GM12878 (cell line): ENCODE data around the gene SETBP1. TPM values are rescaled to one million over a fixed set of nuclear protein-coding genes. Genes with fewer than 3 reads are reported as not detected.

Source experiments
- ATAC-seq: fragments of 200-7000 bp; cut with Tn5 transposase; 3 replicates; pipeline ENCODE4 v1.9.1; 2020; ENCODE audit warnings: mild to moderate bottlenecking, moderate library complexity
- BruUV-seq: library from RNA; stranded (reverse); fragments of 400-500 nt; replicated peaks from 2 replicates; lab custom pipeline; 2021; lab: Mats Ljungman, UMichigan
- CTCF ChIA-PET: fragments of 300-600 bp; sonication (Branson Sonifier 250); formaldehyde crosslinking; extraction: SDS; loops from one replicate; lab custom pipeline; 2021; ENCODE audit warnings: inconsistent platforms; lab: Yijun Ruan, JAX
- POLR2A ChIA-PET: fragments of 350-600 bp; formaldehyde crosslinking; extraction: SDS; loops from one replicate; lab custom pipeline; 2021; ENCODE audit warnings: inconsistent platforms; lab: Charles Lee
- RAD21 ChIA-PET: fragments of 300-600 bp; sonication (Branson Sonifier 250); formaldehyde crosslinking; loops from one replicate; lab custom pipeline; 2023; ENCODE audit warnings: antibody characterized with exemption; ENCODE audit not compliant: unreplicated experiment; lab: Charles Lee
- SMC1A ChIA-PET: fragments of 300-600 bp; sonication (Branson Sonifier 250); formaldehyde crosslinking; loops from one replicate; lab custom pipeline; 2023; ENCODE audit not compliant: unreplicated experiment, uncharacterized antibody; lab: Charles Lee
- DNase-seq: peaks from one replicate; pipeline ENCODE4 v3.0.0-alpha.2; 2011; ENCODE audit warnings: low read depth, low spot score
- FAIRE-seq: peaks from 3 replicates; lab custom pipeline; 2011; peaks lifted over from hg19 to GRCh38; lab: Jason Lieb, UNC
- H2AFZ ChIP-seq: 2 replicates; pipeline ENCODE4 v1.6.0; 2011; ENCODE audit warnings: low read depth, low read length, control low read depth; ENCODE audit not compliant: control insufficient read depth
- H3K27ac ChIP-seq: 2 replicates; pipeline ENCODE4 v1.5.1; 2011; ENCODE audit warnings: control low read depth; ENCODE audit not compliant: control insufficient read depth, insufficient read depth
- H3K27me3 ChIP-seq, 2 experiments: replicated peaks in 1 of 2; 2 replicates each; pipeline versions ENCODE4 v1.6.0 to v1.6.1; 2011; ENCODE audit warnings: low read length in 1 of 2; ENCODE audit not compliant: control insufficient read depth in 2 of 2, insufficient read depth in 2 of 2
- H3K36me3 ChIP-seq, 2 experiments: 2 replicates each; pipeline ENCODE4 v1.5.1; 2011; ENCODE audit warnings: low read length in 1 of 2; ENCODE audit not compliant: control insufficient read depth in 2 of 2, insufficient read depth in 2 of 2
- H3K4me1 ChIP-seq: 2 replicates; pipeline ENCODE4 v1.6.1; 2011; ENCODE audit warnings: mild to moderate bottlenecking, low read length, moderate library complexity, mixed read lengths; ENCODE audit not compliant: control insufficient read depth, insufficient read depth
- H3K4me2 ChIP-seq: 2 replicates; pipeline ENCODE4 v1.6.0; 2011; ENCODE audit warnings: control low read depth; ENCODE audit not compliant: control insufficient read depth, insufficient read depth
- H3K4me3 ChIP-seq: fragments of 200-600 bp; sonication (generic); 2 replicates; pipeline ENCODE4 v1.5.1; 2016
- H3K79me2 ChIP-seq: 2 replicates; pipeline ENCODE4 v1.6.0; 2011; ENCODE audit warnings: low read length; ENCODE audit not compliant: control insufficient read depth, insufficient read depth
- H3K9ac ChIP-seq: 2 replicates; pipeline ENCODE4 v1.8.0; 2011; ENCODE audit warnings: low read length, control low read depth, mixed read lengths; ENCODE audit not compliant: control insufficient read depth, insufficient read depth
- H3K9me3 ChIP-seq: replicated peaks from 3 replicates; pipeline ENCODE4 v1.5.1; 2011; ENCODE audit warnings: mild to moderate bottlenecking, low read length; ENCODE audit not compliant: control insufficient read depth, insufficient read depth
- H4K20me1 ChIP-seq: 2 replicates; pipeline ENCODE4 v1.6.0; 2011; ENCODE audit not compliant: control insufficient read depth, insufficient read depth
- CBX5 ChIP-seq: sonication (generic); IDR thresholded peaks from 2 replicates; pipeline ENCODE4 v1.6.1; 2016; ENCODE audit warnings: low read depth, moderate library complexity, mild to moderate bottlenecking, inconsistent platforms
- NBN ChIP-seq: fragments of 450-650 bp; IDR thresholded peaks from 2 replicates; pipeline ENCODE4 v1.6.1; 2016
- TBL1XR1 ChIP-seq: IDR thresholded peaks from 2 replicates; pipeline ENCODE4 v1.6.1; 2012; ENCODE audit warnings: low read depth, low read length, improper control_type of control experiment
- WGBS: methylation state at CpG from one replicate; pipeline ENCODE4 v1.1.6; 2016; ENCODE audit warnings: low lambda C conversion rate; ENCODE audit not compliant: insufficient replicate concordance, insufficient coverage; ENCODE audit errors: missing lambda C conversion rate; 5-methylcytosine and 5-hydroxymethylcytosine counted together
- in situ Hi-C: fragments of 300-500 bp; cut with MboI; formaldehyde crosslinking; loops from 9 replicates; pipeline ENCODE4 v1.14.3; 2018; ENCODE audit warnings: mixed read lengths
- intact Hi-C: fragments of 100-400 bp; cut with micrococcal nuclease; formaldehyde crosslinking; loops from one replicate; pipeline ENCODE4 v1.14.2; 2022; ENCODE audit not compliant: unreplicated experiment
- polyA plus RNA-seq, 11 experiments: library from polyadenylated mRNA; depleted of rRNA in 4 of 11; unstranded in 6 of 11; stranded (reverse) in 5 of 11; fragments of >200 nt; fragmentation: Nextera tagmentation in 4 of 11; fragmentation: Illumina TruSeq in 1 of 11; extraction: Ambion mirVana in 4 of 11; extraction: Trizol in 1 of 11; gene quantifications; 1 replicate in 1 of 11; 2 replicates in 10 of 11; pipeline versions ENCODE4 v1.2.1 to v1.2.3, GENCODE V29; 2011 to 2016; ENCODE audit warnings: inconsistent platforms in 2 of 11, missing spikeins in 2 of 11, low read depth in 1 of 11
- total RNA-seq, 4 experiments: library from RNA; depleted of rRNA in 3 of 4; stranded (reverse); fragments of >200 nt in 3 of 4; fragmentation: Illumina TruSeq in 1 of 4; extraction: Trizol in 1 of 4; gene quantifications; 2 replicates each; pipeline versions ENCODE4 v1.2.1 to v1.2.3, GENCODE V29; 2013 to 2021

Gene SETBP1
- total and polyA plus RNA-seq, 10 of the 15 experiments (the other 5 are each of a cell fraction or from before 2014, with no cell fraction given): 0.99 to 29.7 (median 8.3) TPM

DNA sequence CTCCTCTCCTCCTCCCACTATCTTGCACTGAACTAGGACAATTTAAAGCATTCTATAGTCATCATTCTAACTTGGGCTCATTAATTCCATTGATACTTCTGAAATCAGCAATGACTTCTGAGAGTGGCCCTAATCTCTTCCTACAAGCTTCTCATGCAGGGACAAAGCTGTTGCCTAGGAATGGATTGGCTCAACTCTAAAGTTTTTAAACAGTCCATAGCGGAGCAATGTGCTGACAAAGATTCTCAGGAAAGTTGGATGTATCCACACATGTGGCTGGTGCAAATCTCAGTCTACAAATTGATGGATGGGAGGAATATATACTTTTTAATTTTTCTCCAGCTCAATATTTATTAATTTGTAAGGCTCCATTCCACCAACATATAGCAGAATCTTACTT, 388.9 kb downstream of the SETBP1 start:
- H3K27me3 ChIP-seq: no peaks in the 10 kb centered on the region
- in situ Hi-C loops (no loop called here), intact Hi-C loops (no loop called here)
- SMC1A ChIA-PET: interaction anchor here (0.7 to 0.8 kb wide), 2 partner anchors 8 to 21 kb away, joined by 3 read pairs; no protein-coding TSS in a partner anchor
- no peak overlapping the region for H3K4me3 ChIP-seq
- H3K9ac ChIP-seq: no peak overlapping the region
- no TSS peak for BruUV-seq
- no peak for ATAC-seq
- RAD21 ChIA-PET: no interaction called here
- 40% methylated on average over 1 of the region's 1 CpG for WGBS
- TF ChIP-seq TBL1XR1: no peak
- TF ChIP-seq CBX5: no peak
- H3K27ac ChIP-seq: no peak overlapping the region
- no peak for FAIRE-seq
- DNase-seq: no peak
- CTCF ChIA-PET: no interaction called here
- H3K4me2 ChIP-seq: no peak overlapping the region
- no peak overlapping the region for H2AFZ ChIP-seq
- H4K20me1 ChIP-seq: no peaks in the 10 kb centered on the region
- POLR2A ChIA-PET: no interaction called here
- no peaks in the 10 kb centered on the region for H3K79me2 ChIP-seq
- no peaks in the 10 kb centered on the region for H3K9me3 ChIP-seq
- H3K4me1 ChIP-seq: no peaks in the 10 kb centered on the region
- no peaks in the 10 kb centered on the region for H3K36me3 ChIP-seq

DNA sequence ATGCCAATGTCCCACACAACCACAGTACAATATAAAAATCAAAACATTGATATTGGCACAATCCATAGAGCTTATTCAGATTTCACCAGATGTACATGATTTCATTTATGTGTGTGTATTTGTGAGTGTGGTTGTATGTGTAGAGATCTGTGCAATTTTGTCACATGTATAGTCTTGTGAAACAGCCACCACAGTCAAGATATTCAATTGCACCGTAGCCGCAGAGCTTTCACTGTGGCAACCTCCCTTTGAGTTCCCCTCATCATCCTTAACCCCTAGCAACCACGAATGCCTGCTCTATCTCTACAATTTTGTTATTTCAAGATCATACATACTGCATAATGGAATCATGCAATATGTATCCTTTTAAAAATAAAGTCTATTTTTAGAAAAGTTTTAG, 391.3 kb downstream of the SETBP1 start:
- DNase-seq (no peak), FAIRE-seq (no peak), ATAC-seq (no peak)
- 67% methylated on average over 3 of the region's 3 CpGs for WGBS
- no peaks in the 10 kb centered on the region for H4K20me1 ChIP-seq
- no peak overlapping the region for H2AFZ ChIP-seq
- RAD21 ChIA-PET: no interaction called here
- SMC1A ChIA-PET: no interaction called here
- no peaks in the 10 kb centered on the region for H3K27me3 ChIP-seq
- CTCF ChIA-PET: no interaction called here
- no peak overlapping the region for H3K27ac ChIP-seq
- no TSS peak for BruUV-seq
- H3K4me3 ChIP-seq: no peak overlapping the region
- H3K4me2 ChIP-seq: no peak overlapping the region
- no peaks in the 10 kb centered on the region for H3K9me3 ChIP-seq
- in situ Hi-C loops (no loop called here), intact Hi-C loops (no loop called here)
- no peak for TF ChIP-seq NBN
- TF ChIP-seq, all 136 proteins: peak for 0
- Histone ChIP-seq H3K36me3 (no peaks in the 10 kb centered on the region), H3K4me1 (no peaks in the 10 kb centered on the region), H3K9ac (no peak overlapping the region), H3K79me2 (no peaks in the 10 kb centered on the region)
- POLR2A ChIA-PET: no interaction called here
